GM12865 (cell line): Measurements from ENCODE around the gene ARHGAP6.
"Not testable (repeated sequence)": the region's sequence is repeated elsewhere in the genome, so short reads cannot be mapped to it uniquely, and the experiment has no call there.

Experiments
- DNase-seq: peaks from one replicate; pipeline ENCODE4 v3.0.0; 2010; ENCODE audit warnings: low read depth
- H3K4me3 ChIP-seq: 2 replicates; pipeline ENCODE4 v1.5.1; 2011; ENCODE audit warnings: mild to moderate bottlenecking, low read depth, low read length, control low read depth
- CTCF ChIP-seq: IDR thresholded peaks from 2 replicates; pipeline ENCODE4 v1.5.1; 2011; ENCODE audit warnings: low read length, control low read depth, low read depth, inconsistent platforms; ENCODE audit not compliant: insufficient read depth; ENCODE audit errors: missing control alignments

The ARHGAP6 gene

DNA sequence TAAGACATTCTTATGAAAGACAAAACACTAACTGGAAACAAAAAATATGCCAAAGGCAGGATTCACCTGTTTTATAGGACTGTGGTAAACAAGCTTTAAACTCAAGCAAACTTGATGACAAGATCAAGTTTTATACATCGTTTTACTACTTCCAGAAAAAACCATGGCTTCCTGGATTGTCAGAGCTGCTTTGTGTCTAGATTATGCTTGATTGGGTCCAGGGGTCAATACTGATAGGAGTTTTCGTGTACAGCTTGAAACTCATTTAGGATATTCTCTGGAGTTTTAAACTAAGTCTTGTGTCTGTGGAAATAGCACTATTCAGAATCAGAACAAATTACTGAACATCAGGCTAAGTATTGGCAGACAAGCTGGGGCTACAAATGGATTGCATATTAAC is 541.6 kb downstream of the ARHGAP6 start:
- H3K4me3 ChIP-seq = no peak overlapping the region
- no peak for TF ChIP-seq CTCF
- no peak for DNase-seq

DNA sequence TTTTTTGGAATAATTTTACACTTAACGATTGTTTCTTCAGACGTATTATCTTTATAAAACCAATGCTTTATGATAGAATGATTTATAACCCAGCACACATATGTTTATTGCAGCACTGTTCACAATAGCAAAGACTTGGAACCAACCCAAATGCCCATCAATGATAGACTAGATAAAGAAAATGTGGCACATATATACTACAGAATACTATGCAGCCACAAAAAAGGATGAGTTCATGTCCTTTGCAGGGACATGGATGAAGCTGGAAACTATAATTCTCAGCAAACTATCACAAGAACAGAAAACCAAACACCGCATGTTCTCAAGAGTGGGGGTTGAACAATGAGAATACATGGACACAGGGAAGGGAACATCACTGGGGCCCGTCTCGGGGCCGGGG is 542.6 kb downstream of the ARHGAP6 start:
- not testable (repeated sequence) for DNase-seq, H3K4me3 ChIP-seq

DNA sequence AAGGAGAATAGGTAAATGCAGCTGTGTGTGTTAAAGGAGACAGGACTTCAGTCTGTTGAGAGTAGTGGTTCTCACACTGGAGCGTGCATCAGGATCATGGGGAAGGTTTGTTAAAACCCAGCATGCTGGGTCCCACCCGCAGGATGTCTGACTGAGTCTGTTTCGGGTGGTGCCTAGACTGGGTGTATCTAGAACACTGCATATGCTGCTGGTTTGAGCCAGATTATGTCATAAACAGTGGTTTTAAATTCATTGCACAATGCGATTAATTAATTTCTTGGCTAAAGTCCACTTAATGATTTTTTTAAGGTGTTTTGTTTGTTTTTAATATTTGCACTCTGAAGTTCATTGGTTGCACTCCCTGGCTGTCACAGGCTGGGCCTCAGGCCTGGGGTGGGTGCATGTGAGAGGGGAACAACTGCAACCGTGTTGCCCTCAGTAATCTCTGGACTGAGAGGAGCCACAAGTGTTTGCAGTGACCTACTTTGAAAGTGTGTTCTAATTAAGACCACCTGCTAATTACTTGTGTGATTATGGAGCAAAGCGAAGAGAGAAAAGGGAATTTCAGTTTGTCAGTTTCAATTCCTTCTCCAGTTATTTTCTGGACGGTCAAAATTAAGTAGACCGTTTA is 546.3 kb downstream of the ARHGAP6 start:
- TF ChIP-seq CTCF = no peak
- DNase-seq = no peak
- H3K4me3 ChIP-seq = no peak overlapping the region

DNA sequence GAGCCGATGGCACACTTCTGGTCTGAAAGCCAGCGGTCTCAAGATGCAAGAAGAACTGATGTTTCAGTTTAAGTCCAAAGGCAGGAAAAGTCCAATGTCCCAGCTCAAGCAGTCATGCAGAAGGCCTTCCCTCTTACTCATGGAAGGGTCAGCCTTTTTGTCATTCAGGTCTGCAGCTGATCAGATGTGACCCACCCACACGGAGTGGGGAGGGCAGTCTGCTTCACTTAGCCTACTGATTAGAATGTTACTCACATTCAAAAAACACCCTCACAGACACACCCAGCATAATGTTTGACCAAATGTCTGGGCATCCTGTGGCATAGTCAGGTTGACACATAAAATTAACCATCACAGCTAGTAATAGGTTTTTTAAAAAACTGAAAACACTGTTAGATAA is 548.0 kb downstream of the ARHGAP6 start:
- no peak overlapping the region for H3K4me3 ChIP-seq
- no peak for DNase-seq
- no peak for TF ChIP-seq CTCF

GRCh38 chrX:11113731-11114130 is 552.0 kb downstream of the ARHGAP6 start:
- TF ChIP-seq CTCF = no peak
- H3K4me3 ChIP-seq = no peak overlapping the region
- DNase-seq = peak; percentile 26

GRCh38 chrX:11111947-11112346 is 553.8 kb downstream of the ARHGAP6 start:
- H3K4me3 ChIP-seq = peak overlapping the region; percentile 85
- no peak for TF ChIP-seq CTCF
- no peak for DNase-seq

- peak; percentile 90 for DNase-seq
- H3K4me3 ChIP-seq = peak within 1 kb of the TSS; percentile 85
- TF ChIP-seq CTCF = peak; percentile 1
Observed at GRCh38 chrX:11111037-11111851, 554.5 kb downstream of the ARHGAP6 start, which contains the start of gene HCCS. TSS of gene HCCS (plus strand) at chrX:11111332. CDS start at chrX:11112061, 729 bp downstream.
